ENCODE results near the gene PLXNA4. TPM values are rescaled to one million over a fixed set of nuclear protein-coding genes. Genes with fewer than 3 reads are reported as not detected.

The PLXNA4 gene
- total RNA-seq, 2 experiments from 2014 or later: 0.75 to 0.85 TPM

DNA sequence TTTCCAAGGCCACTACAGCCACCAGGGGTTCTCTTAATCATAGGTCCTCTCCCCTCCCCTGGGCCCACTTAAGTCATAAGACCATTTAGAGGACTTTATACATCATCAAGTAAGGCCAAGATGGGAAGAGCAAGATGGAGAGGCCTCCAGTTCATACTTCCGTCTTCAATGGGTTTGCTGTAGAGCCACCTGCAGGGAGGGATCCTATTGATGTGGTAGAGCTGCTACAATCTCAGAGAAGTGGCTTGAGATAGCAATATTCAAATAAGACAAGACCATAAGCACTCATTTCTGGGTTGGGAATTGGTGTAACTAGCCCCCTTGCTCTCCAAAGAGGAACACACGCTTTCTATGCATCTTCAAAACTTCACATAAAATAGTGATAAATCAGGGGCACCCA is 214.2 kb downstream of the PLXNA4 start:
- intact Hi-C loops (cut with DNase I, micrococcal nuclease): no loop called here
- TF ChIP-seq, protein P1, sequence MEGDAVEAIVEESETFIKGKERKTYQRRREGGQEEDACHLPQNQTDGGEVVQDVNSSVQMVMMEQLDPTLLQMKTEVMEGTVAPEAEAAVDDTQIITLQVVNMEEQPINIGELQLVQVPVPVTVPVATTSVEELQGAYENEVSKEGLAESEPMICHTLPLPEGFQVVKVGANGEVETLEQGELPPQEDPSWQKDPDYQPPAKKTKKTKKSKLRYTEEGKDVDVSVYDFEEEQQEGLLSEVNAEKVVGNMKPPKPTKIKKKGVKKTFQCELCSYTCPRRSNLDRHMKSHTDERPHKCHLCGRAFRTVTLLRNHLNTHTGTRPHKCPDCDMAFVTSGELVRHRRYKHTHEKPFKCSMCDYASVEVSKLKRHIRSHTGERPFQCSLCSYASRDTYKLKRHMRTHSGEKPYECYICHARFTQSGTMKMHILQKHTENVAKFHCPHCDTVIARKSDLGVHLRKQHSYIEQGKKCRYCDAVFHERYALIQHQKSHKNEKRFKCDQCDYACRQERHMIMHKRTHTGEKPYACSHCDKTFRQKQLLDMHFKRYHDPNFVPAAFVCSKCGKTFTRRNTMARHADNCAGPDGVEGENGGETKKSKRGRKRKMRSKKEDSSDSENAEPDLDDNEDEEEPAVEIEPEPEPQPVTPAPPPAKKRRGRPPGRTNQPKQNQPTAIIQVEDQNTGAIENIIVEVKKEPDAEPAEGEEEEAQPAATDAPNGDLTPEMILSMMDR (IDR thresholded peaks at IDR 0.05): no peak
- CTCF ChIA-PET: no interaction called here

DNA sequence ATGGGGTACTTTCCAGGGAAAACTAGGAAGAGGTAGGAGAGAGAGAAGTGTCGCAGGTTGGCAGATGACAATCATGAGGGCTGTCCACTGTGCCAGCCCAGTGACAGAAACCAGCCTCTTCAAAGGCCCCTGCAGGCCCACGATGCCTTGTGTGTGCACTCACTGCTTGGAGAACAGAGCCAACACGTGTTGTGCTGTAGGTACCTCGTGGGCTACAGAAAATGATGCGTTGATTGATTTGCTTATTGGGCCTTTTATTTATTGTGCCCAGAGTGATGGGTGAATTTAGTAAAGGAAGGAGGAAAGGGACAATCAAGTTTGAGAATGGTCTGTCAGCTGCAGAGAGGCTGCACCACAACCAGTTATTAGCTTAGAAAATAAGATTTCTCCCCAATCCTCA is 215.1 kb downstream of the PLXNA4 start:
- H3K27me3 ChIP-seq (ENCODE audit: control insufficient read depth in 1 of 2, insufficient read depth in 2 of 2, low read length in 2 of 2): peaks cover 0 to 3% of the 10 kb centered on the region in 2 experiments
- POLR2A ChIA-PET: no interaction called here
- peaks cover 0 to 8% of the 10 kb centered on the region in 2 experiments for H3K9me3 ChIP-seq (ENCODE audit: control insufficient read depth in 1 of 2, insufficient read depth in 1 of 2, low read length in 2 of 2)
- CTCF ChIA-PET: no interaction called here
- no peak overlapping the region for H3K27ac ChIP-seq (ENCODE audit: low read depth in 1 of 2, low read length in 2 of 2)
- no peak for DNase-seq
- TF ChIP-seq, protein P1 (IDR thresholded peaks at IDR 0.05): no peak
- intact Hi-C loops (cut with DNase I, micrococcal nuclease): no loop called here
- Mint-ChIP-seq H3K36me3 (ENCODE audit: low read depth) (no peaks in the 10 kb centered on the region), H3K27ac (no peak overlapping the region), H3K9me3 (no peaks in the 10 kb centered on the region), H3K4me1 (ENCODE audit: low read depth) (no peaks in the 10 kb centered on the region), H3K27me3 (peaks cover 13% of the 10 kb centered on the region), H3K4me3 (no peak overlapping the region)
- H3K36me3 ChIP-seq (ENCODE audit: insufficient read depth, low read length): no peaks in the 10 kb centered on the region
- no peaks in the 10 kb centered on the region for H3K4me1 ChIP-seq (ENCODE audit: insufficient read depth, low read length)
- H3K4me3 ChIP-seq (ENCODE audit: low read length): no peak overlapping the region
- no peak for ATAC-seq (ENCODE audit: poor library complexity)

More for the DNA sequence above, 214.2 kb downstream of the PLXNA4 start:
- DNase-seq (no peak), ATAC-seq (ENCODE audit: poor library complexity) (no peak)
- no peaks in the 10 kb centered on the region for H3K4me1 ChIP-seq (ENCODE audit: insufficient read depth, low read length)
- no peak overlapping the region for H3K4me3 Mint-ChIP-seq
- H3K27me3 ChIP-seq (ENCODE audit: control insufficient read depth in 1 of 2, insufficient read depth in 2 of 2, low read length in 2 of 2): peaks cover 0 to 3% of the 10 kb centered on the region in 2 experiments
- H3K4me3 ChIP-seq (ENCODE audit: low read length): no peak overlapping the region
- H3K36me3 Mint-ChIP-seq (ENCODE audit: low read depth): no peaks in the 10 kb centered on the region
- H3K4me1 Mint-ChIP-seq (ENCODE audit: low read depth): no peaks in the 10 kb centered on the region
- H3K9me3 ChIP-seq (ENCODE audit: control insufficient read depth in 1 of 2, insufficient read depth in 1 of 2, low read length in 2 of 2): peaks cover 0 to 8% of the 10 kb centered on the region in 2 experiments
- POLR2A ChIA-PET: no interaction called here
- no peak overlapping the region for H3K27ac Mint-ChIP-seq
- no peaks in the 10 kb centered on the region for H3K36me3 ChIP-seq (ENCODE audit: insufficient read depth, low read length)
- H3K9me3 Mint-ChIP-seq: no peaks in the 10 kb centered on the region
- H3K27me3 Mint-ChIP-seq: peaks cover 14% of the 10 kb centered on the region
- H3K27ac ChIP-seq (ENCODE audit: low read depth in 1 of 2, low read length in 2 of 2): no peak overlapping the region

DNA sequence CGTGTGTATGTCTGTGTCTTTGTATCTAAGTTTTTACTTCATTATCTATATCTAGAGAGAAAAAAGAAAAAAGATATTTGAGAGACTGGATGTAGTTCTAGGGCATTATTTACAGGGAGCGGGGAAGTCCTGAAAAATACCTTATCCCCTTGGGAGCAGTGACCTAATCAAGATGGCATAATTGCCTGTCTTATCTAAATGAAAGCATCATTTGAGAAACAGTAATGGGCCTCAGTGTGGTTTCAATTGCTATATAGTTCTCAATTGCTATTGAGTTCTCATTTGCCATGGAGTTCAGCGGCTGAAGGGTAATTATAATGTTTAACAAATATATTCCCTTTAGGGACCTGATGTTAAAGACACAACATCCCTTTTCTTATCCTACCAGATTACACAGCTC is 216.5 kb downstream of the PLXNA4 start:
- Mint-ChIP-seq H3K36me3 (ENCODE audit: low read depth) (no peaks in the 10 kb centered on the region), H3K9me3 (no peaks in the 10 kb centered on the region), H3K27me3 (peaks cover 15% of the 10 kb centered on the region), H3K27ac (no peak overlapping the region), H3K4me1 (ENCODE audit: low read depth) (no peaks in the 10 kb centered on the region), H3K4me3 (no peak overlapping the region)
- ChIA-PET POLR2A (no interaction called here), CTCF (no interaction called here)
- no peak for DNase-seq
- Histone ChIP-seq H3K36me3 (ENCODE audit: insufficient read depth, low read length) (no peaks in the 10 kb centered on the region), H3K9me3 (ENCODE audit: control insufficient read depth in 1 of 2, insufficient read depth in 1 of 2, low read length in 2 of 2) (peaks cover 0 to 8% of the 10 kb centered on the region in 2 experiments), H3K27ac (ENCODE audit: low read depth in 1 of 2, low read length in 2 of 2) (no peak overlapping the region), H3K4me1 (ENCODE audit: insufficient read depth, low read length) (no peaks in the 10 kb centered on the region), H3K4me3 (ENCODE audit: low read length) (no peak overlapping the region), H3K27me3 (ENCODE audit: control insufficient read depth in 1 of 2, insufficient read depth in 2 of 2, low read length in 2 of 2) (peaks cover 0 to 3% of the 10 kb centered on the region in 2 experiments)
- TF ChIP-seq, protein P1 (IDR thresholded peaks at IDR 0.05): no peak
- intact Hi-C loops (cut with DNase I, micrococcal nuclease): no loop called here
- no peak for ATAC-seq (ENCODE audit: poor library complexity)

Data from CD4-positive, alpha-beta T cell (primary cell).